DMS53 (cell line): ENCODE data around the gene PGAP3.

Experiments used
- DNase-seq: peaks from one replicate; lab custom pipeline; 2025; lab: John Stamatoyannopoulos, UW

PGAP3 gene

DNA sequence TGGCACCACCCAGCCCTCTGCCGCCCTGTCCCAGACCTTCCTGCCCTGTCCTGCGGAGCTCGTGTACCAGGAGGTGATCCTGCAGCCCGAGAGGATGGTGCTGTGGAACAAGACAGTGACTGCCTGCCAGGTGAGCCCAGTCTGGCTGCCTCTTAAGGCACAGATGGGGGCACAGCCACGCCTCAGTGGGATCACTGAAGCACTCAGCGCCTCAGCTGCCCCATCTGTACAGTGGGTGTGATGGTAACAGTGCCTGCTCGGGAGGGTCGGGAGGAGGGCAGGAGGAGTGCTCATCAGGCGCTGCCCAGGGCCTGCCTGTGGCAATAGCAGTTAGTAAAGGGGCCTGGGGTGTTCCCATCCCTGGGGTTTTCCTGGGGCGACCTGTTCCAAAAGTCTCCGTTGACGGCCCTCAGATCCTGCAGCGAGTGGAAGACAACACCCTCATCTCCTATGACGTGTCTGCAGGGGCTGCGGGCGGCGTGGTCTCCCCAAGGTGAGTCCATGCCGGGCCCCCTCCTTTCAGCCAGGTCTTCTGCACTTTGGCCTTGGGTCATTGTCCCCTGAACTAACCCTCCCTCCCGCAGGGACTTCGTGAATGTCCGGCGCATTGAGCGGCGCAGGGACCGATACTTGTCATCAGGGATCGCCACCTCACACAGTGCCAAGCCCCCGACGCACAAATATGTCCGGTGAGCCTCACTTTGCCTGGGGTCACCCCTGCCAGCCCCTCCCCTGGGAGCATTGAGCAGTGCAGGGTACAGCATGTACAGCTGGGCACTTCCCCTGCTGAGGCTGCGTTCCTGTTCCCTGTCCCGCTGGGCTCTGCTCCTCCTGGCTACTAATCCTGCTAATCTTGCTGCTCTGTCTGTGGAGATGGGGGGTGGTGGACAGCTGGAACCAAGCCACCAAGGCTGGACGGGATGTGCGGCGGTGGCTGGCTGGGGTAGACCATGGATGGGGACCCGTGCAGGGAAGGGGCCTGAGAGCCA lies 27.2 kb downstream of the PGAP3 start:
- DNase-seq: no peak

DNA sequence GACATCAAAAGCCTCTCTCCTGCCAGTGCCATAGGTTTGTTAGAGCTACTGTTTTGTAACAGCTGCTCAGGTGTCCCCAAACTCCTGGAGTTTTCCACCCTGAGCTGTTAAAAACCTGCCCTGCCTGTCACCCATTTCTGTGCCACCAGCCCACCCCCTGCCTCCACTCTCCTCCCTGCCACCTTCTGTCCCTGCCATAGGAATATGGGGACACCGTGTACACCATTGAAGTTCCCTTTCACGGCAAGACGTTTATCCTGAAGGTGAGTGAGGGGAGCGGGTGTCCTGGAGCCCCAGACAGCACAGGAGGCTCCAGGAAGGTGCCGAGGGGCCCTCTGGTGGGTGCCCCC lies 27.9 kb downstream of the PGAP3 start:
- no peak for DNase-seq

DNA sequence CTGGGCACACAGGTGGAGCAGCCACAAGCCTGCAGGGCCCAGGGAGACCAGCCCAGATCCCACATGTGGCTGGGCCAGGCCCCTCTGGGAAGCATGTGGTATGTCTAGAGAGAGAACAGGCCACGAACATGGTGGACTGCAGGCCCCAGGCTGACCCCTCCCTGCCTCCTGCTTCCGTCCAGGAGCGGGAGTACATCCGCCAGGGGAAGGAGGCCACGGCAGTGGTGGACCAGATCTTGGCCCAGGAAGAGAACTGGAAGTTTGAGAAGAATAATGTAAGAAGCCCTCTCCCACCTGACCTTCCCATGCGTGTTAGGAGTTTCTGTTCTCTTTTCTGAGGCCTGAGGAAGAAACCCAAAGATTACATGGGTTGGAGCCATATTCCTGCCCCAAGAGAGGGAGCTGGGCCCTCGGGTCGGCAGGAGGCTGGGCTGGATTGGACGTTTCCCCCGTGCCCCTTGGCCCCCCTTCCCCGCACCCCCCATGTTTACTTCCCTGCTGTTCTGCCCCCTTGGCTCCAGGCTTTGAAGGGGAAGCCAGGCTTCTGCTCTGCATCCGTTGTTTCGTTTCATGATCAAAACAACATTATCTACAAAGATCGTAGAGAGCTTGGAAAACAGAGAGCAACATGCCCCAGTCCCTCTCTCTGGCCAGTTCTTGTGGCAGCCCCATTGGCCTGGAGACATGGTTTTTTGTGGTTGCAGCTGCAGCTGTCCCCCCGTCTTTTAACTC lies 28.4 kb downstream of the PGAP3 start:
- DNase-seq: no peak

DNA sequence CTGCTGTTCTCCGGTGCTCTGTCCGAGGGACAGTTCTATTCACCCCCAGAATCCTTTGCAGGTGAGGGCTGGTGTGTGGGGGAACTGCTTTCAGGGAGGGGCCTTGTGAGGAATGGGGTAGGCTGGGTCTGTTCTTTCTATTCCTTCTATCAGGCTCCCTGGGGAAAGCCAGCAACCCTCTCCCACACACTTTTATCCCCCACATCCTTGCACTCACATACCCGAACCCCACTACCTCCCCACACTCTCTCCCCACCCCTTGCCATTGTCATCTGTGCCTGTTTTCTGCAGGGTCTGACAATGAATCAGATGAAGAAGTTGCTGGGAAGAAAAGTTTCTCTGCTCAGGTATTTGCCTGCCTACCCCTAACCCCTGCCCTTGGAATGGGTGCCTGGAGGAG lies 29.1 kb downstream of the PGAP3 start:
- no peak for DNase-seq

DNA sequence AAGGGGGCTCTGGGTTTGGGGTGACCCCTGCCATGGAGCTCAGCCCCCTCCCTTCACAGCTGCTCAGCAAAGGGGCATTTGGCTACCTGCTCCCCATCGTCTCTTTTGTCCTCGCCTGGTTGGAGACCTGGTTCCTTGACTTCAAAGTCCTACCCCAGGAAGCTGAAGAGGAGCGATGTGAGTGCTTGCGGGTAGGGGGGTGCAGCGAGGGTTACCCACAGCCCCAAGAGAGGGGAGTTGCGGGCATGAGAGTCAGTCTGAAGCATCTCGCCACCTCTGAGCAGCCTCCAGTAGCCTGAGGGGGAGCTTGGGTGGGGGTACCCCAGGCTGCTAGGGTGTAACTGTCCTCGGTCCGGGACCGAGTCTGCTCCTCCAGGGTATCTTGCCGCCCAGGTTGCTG lies 29.5 kb downstream of the PGAP3 start:
- no peak for DNase-seq

DNA sequence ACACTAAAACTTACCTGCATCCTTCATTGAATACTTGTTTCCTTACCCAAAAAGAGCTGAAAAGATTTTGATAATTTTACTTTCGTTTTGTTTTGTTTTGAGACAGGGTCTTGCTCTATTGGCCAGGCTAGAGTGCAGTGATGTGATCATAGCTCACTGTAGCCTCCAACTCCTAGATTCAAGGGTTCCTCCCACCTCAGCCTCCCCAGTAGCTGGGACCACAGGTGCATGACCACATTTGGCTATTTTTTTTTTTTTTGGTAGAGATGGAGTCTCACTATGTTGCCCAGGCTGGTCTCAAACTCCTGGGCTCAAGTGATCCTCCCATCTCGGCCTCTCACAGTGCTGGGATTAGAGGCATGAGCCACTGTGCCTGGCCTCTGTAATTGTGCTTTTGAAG lies 32.8 kb downstream of the PGAP3 start:
- DNase-seq: no peak

DNA sequence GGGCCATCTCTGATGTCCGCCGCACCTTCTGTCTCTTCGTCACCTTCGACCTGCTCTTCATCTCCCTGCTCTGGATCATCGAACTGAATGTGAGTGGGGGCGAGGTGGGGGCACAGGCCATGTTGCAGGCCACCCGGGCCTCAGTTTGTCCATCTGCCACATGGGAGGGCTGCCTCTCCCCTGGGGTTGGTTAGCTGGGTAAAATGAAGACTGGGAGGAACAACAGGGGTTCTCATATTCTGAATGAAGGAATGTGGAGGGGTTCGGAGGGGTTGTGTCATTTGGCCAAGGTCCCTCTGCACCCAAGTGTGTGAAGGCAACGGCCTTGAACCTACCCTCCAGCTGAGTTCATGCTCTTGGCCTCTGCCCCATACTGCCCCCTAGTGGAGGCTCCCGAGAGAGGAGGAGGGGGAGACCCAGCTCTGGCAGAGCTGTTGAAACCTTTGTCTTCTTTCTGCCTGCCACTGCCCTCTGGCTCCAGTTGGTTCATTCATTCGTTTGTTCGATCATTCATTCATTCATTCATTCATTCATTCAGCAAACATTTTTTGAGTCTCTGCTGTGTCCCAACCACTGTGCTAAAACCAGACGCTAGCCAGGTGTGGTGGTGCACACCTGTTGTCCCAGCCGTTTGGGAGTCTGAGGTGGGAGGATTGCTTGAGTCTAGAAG lies 34.1 kb downstream of the PGAP3 start:
- DNase-seq: peak; percentile 66

DNA sequence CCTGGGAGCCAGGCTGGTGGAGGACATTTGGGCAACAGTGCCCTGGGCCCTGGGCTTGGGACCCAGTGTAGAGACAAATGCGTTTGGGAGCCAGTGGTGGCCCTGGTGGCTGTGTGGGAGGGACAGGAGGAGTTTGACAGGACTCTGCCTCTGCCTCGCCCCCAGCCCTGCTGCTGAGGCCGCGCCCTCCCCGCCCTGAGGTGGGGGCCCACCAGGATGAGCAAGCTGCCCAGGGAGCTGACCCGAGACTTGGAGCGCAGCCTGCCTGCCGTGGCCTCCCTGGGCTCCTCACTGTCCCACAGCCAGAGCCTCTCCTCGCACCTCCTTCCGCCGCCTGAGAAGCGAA lies 34.6 kb downstream of the PGAP3 start:
- DNase-seq: no peak

DNA sequence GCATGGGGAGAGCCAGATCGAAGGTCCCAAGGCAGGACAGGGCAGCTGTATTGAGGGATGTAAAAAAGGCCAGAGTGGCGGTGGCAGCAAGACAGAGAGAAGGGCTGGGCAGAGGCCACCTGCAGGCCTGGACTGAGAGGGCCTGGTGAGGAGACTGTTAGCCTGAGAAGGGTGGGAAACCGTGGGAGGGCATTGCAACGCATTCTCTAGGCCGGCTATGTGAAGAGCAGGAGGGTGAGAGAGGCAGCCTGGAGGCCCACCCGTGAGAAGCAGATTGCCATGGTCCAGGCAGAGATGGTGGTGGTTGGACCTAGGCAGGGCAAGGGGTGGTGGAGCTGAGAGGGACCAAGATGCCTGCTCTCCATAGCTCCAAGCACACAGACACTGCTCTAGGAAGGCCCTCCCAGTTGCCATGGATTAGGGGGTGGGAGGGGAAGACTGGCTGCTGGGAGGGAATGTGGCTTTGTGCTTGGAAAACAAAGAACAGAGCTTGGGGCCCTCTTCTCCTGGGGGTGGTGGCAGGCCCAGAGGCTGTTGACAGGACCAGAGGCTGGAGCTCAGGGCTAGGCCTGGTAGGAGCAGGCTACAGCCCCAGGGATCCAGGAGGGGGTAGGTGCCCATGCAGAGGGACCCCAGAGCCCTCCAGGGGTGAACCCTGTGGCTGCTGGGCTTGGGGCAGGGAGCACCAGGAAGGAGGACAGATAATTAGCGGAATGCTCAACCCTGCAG lies 35.1 kb downstream of the PGAP3 start:
- no peak for DNase-seq

DNA sequence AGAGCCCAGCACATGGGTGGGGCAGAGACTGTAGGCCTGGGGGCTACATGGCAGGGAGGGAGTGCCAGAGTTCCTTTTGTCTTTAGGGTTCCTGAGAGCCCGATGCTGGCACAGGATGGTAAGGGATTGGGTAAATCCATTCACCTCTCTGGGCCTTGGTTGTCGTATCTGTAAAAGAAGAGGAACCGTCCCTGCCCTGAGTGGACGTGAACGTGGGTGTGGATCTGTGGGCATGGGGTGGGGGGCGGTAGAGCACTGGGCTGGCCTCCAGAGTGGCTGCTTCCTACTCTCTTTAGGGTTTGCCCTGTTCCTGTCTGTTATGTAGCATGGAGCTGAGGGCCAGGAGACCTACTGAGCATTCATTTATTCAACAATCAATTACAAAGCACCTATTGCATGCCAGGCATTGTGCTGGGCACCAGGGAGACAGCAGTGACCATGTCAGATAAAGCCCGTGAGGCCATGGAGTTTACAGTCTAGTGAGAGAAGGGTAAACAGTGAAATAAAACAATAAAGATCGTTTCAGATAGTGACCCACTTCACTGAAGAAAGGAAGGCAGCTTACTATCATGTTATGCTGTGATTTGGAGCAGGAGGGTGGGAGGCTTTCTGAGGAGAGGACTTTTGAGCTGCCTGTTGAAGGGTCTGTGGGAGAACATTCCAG lies 35.8 kb downstream of the PGAP3 start:
- DNase-seq: no peak

DNA sequence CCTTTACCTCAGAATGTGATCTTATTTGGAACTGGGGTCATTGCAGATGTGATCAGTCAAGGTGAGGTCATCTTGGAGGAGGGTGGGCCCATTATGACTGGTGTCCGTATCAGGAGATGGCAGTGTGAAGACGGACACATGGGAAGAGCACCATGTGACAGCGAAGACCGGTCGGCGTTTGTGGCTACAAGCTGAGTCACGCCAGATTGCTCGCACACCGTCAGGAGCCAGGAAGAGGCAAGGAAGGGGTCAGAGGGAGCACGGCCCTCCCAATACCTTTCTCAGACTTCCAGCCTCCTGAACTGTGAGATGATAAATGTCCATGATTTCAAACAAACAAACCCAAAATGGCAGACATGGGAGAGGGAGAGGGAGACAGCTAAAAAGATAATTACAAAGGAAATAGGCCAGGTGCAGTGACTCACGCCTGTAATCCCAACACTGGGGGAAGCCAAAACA lies 37.7 kb downstream of the PGAP3 start:
- DNase-seq: no peak

DNA sequence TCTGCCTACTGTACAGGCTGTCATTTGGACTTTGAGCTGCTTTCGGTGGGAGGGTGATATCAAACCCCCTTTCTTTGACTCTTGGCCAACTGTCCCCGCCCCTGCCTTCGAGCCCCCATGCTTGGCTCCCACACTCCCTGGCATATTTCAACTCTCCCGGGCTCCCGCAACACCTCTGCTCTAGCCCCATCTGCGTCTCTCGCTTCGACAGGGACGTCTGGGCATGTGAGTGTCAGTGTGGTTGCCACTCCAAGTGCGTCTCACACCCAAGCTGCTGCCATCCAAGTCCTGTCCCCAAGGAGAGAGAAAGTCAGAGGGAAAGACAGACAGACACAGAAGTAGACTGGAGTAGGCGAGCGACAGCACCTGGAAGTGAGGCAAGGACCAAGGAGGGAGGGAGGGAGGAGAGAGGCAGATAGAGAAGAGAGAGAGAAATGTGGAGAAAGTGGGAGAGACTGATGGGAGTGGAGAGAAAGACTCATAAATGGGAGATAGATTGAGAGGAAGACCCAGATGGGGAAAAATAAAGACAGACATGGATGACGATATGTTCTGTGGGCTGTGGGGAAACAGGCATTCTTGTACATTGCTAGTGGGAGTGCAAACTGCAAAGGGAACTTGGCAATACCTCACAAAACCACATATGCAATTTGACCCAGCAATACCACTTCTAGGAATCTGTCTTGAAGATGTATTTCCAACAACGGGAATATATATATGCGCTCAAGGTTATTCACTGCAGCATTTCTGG lies 39.1 kb downstream of the PGAP3 start:
- DNase-seq: no peak

DNA sequence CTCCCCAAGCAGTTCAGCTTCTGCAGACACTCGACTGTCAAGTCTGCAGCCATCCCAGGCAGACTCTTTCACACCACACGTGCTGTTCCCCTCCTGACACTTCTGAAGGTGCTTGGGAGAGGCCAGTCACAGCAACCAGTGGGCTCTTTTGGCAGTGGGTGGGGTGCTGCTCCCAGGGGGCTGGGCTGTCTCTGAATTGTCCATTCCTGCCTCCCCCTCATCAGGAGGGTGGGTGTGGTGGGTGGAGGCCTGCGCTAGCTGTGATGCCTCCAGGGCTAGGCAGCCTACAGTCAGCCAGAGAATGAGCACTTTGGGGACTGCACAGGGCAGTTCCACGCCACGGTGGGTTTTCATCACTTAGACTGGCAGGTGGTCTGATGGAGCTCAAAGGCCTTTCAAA lies 40.6 kb downstream of the PGAP3 start:
- no peak for DNase-seq

DNA sequence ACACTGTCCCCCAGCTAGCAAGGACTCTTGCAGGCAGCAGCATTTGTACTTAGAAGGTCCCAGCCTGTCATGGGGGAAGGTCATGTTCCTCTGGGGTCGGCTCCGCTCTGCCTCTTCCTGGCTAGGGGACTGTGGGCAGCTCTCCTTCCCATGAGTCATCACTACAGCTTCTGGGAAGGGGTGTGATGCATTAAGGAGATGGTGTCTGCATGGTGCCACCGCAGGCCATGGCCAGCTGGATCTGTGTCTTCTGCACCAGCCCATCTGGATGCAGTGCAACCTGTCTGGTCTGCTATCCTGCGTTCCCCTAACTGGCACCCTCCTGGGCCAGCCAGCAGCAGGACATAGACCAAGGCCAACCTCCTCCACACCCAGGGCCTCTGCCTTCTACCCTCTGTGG lies 44.6 kb downstream of the PGAP3 start:
- no peak for DNase-seq

DNA sequence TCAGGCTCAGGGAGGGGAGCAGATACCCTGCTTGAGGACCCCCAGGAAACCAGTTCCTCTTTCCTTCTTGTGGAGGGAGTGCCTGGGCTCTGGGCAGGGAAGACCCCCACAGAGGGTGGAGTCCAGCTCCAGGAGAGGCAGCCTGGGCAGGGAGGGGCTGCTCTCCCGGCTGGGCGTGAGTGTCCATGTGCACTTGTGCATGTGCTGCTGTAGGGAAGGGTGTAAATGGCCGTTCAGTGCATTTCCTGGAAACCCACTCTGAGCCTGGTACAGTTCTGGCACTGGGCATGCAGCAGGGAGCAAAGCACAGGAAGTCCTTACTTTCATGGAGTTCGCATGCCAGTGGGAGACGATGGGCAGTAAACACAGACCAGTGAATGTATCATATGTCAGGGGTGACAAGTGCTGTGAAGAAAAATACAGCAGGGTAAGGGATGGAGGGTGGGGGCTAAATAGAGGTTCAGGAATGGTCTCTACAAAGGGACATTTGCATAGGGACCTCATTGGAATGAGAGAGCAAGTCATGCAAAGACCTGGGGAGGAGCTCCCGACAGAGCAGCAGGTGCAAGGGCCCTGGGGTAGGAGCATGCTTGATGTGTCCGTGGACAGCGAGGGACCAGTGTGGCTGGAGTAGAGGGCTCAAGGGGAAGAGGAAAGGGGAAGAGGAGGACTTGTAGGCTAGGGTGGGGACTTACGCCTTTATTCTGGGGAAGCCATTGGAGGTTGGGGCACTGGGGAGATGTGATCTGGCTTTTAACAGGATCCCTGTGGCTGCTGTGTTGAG lies 45.4 kb downstream of the PGAP3 start:
- DNase-seq: no peak

DNA sequence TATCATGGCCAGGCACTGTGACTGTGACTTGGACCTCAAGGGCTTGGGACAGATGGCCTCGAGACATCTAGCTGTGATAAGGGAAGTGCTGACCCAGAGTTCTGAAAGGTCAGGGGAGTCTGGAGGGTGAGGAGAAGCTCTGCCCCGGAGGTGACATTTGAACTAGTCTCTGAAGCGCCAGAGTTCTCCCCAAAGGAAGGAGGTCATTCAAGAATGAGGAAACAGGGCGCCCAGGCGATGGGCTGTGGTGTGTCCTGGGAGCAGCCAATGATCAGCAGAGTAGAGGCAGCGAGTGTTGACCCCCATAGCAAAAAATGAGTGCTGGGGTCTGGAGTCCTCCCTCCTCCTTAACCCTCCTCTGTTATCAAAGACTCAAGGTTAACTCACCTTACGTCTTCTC lies 46.0 kb downstream of the PGAP3 start:
- DNase-seq: no peak

DNA sequence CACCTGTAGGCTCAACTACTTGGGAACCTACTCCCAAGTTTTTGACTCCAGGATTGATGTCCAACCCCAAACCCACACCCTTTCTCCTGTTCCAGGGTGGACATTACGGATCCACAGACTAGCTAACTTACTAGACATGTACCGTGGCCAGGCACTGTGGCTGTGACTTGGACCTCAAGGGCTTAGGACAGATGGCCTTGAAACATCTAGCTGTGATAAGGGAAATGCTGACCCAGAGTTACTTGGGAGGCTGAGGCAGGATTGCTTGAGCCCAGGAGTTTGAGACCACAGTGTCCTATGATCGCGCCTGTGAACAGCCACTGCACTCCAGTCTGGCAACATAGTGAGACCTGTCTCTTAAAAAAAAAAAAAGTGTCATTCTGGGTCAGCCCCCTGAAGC lies 46.8 kb downstream of the PGAP3 start:
- DNase-seq: no peak

DNA sequence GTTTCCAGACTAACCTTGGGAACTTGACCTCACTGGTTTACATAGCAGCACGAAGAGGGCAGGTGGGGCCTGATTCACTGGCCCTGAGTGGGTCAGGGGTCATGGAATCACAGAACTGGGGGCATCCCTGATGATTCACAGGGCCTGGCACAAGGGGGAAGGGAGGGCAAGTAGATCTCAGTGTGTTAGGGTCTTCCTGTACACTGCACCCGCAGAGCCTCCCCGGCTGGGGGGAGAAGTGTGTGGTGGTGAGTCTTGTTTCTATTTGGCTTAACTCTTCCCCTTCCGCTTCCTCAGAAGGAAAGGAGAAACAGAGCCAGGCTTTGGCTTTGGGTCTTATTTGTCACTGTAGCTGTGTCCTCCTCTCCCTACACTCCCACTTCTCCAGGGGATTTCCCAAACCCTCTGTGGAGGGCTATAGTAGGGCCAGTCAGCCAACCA lies 47.2 kb downstream of the PGAP3 start:
- no peak for DNase-seq

DNA sequence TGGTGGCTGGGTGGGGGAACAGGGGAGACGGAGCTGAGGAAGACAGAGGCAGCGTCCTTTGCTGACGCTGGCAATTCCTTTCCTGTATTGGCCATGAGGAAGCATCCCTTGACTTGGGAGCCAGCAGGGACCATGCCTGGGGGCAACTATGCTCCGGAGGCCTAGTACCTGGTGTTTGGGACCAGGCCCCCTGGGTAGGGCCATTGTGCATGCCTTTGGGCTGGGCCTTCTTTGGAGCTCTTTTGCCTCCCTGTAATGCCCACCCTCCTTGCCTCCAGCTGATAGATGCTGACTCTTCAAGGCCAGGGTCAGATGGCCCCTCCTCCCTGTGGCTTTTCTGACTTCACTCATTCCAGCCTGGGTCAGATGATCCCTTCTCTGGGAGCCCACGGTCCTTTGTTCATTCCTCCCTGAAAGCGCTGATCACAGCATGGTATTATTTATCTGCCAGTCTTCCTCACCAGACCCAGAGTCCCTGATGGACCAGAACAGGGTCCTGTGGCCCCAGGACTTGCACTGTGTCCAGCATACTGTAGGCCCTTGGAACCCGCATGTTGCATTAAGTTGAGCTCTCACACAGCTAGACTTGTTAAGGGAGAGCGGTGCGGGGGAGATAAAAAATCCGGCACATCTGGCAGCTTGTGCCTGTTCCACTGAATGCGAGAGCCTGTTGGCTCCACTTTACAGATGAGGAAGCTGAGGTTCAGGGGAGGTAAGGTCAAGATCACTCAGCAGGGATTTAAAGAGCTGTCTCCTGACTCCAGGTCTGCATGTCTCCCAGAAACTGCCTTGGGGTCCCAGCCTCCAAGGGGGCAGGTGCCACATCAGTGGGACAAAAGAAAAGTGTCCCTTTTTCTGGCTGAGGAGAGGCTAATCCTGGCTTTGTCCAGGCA lies 48.0 kb downstream of the PGAP3 start:
- no peak for DNase-seq
